ENCODE results near the gene DOCK2.

DOCK2 gene

GRCh38 chr5:169809281-169809680, 172.2 kb downstream of the DOCK2 start:
- no peak for TF ChIP-seq CTCF (IDR thresholded peaks at IDR 0.05; ENCODE audit: low read depth, low read length)
- no peak overlapping the region for H3K4me3 ChIP-seq (ENCODE audit: low read depth, low read length)

- TF ChIP-seq CTCF (IDR thresholded peaks at IDR 0.05; ENCODE audit: low read depth, low read length): no peak
- no peak overlapping the region for H3K4me3 ChIP-seq (ENCODE audit: low read depth, low read length)
Observed at GRCh38 chr5:169810524-169810923, 173.4 kb downstream of the DOCK2 start.

DNA sequence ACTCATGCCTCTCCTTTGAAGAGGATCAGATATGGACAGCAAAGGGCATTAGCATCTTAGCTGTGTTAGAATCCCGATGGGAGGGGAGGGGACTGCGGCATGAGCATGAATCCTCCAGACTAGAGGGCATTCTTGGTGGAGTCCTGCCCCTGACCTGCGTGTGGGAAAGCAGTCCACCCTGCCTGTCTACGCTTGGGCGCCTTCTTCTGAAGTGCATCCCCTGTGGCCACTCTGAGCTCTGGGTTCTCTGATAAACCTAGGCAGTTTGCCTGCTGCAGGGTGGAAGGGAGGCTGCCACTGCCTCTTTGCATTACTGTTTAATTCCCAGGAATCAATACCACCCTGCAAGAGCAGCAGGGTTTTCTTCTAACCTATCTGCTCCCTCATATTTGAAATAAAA, 173.9 kb downstream of the DOCK2 start:
- no peak for TF ChIP-seq CTCF (IDR thresholded peaks at IDR 0.05; ENCODE audit: low read depth, low read length)
- no peak overlapping the region for H3K4me3 ChIP-seq (ENCODE audit: low read depth, low read length)

DNA sequence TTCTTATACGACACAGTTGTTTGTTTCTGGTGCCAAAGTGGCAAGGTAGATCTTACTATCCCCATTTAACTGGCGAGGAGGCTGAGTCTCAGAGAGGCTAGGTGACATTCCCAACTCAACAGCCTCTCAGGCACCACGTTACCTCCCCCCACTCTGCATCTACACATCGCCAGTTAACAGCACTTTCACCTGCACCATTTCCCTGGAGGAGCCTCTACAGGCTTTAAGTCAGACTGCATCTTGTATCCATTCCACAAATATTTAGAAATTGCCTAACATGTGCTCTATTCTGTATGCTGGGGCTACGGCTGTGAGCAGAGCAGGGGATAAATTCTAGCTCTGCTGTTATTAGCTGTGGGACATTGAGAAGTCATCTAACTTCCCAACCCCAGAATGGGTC, 174.6 kb downstream of the DOCK2 start:
- TF ChIP-seq CTCF (IDR thresholded peaks at IDR 0.05; ENCODE audit: low read depth, low read length): no peak
- no peak overlapping the region for H3K4me3 ChIP-seq (ENCODE audit: low read depth, low read length)

GRCh38 chr5:169812786-169813185, 175.7 kb downstream of the DOCK2 start:
- H3K4me3 ChIP-seq (ENCODE audit: low read depth, low read length): no peak overlapping the region
- no peak for TF ChIP-seq CTCF (IDR thresholded peaks at IDR 0.05; ENCODE audit: low read depth, low read length)

DNA sequence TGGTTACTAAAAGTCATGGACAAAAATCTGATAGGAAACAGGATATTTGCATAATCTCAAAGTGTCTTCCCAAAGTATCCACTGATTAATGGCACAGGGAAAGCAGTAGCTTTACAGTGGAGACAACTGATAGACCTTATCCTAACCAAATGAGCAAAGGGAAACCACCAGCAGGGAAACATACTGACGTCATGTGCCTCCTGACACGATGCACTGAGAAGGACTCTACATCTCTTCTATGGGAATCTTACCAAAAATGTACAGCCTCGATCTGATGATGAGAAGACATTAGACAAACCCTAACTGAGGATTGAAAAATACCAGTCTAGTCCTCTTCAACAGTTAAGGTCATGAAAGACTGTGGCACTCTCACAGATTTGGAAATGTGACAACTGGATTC, 177.0 kb downstream of the DOCK2 start:
- no peak for TF ChIP-seq CTCF (IDR thresholded peaks at IDR 0.05; ENCODE audit: low read depth, low read length)

GRCh38 chr5:169814522-169814921, 177.4 kb downstream of the DOCK2 start:
- no peak for TF ChIP-seq CTCF (IDR thresholded peaks at IDR 0.05; ENCODE audit: low read depth, low read length)
- H3K4me3 ChIP-seq (ENCODE audit: low read depth, low read length): no peak overlapping the region

More for the DNA sequence above, 177.0 kb downstream of the DOCK2 start:
- H3K4me3 ChIP-seq (ENCODE audit: low read depth, low read length): no peak overlapping the region
